Measurements from ENCODE around the gene OR51M1.
"Not testable (repeated sequence)": the region's sequence is repeated elsewhere in the genome, so short reads cannot be mapped to it uniquely, and the experiment has no call there.

Gene OR51M1

GRCh38 chr11:5348551-5349194 is 34.9 kb upstream of the OR51M1 start:
- DNase-seq (ENCODE audit: low read depth), result no peak
- H3K4me3 ChIP-seq (ENCODE audit: low read length), result no peak overlapping the region
- no peak for TF ChIP-seq CTCF (conservative IDR thresholded peaks at IDR 0.05; ENCODE audit: low read length)

GRCh38 chr11:5349550-5349949 is 34.1 kb upstream of the OR51M1 start:
- no peak for TF ChIP-seq CTCF (conservative IDR thresholded peaks at IDR 0.05; ENCODE audit: low read length)
- no peak overlapping the region for H3K4me3 ChIP-seq (ENCODE audit: low read length)
- DNase-seq (ENCODE audit: low read depth), result no peak

- no peak for DNase-seq (ENCODE audit: low read depth)
- H3K4me3 ChIP-seq (ENCODE audit: low read length), result no peak within 1 kb of the TSS
- no peak for TF ChIP-seq CTCF (conservative IDR thresholded peaks at IDR 0.05; ENCODE audit: low read length)
Measured at GRCh38 chr11:5351208-5351607, 32.4 kb upstream of the OR51M1 start, which contains the start of gene OR51B6. Gene OR51B6, plus strand, starts transcription at chr11:5351508. Its CDS starts 0 bp downstream, at chr11:5351508.

GRCh38 chr11:5356031-5356430 is 27.6 kb upstream of the OR51M1 start:
- not testable (repeated sequence) for H3K4me3 ChIP-seq (ENCODE audit: low read length); DNase-seq (ENCODE audit: low read depth)

- no peak for TF ChIP-seq CTCF (conservative IDR thresholded peaks at IDR 0.05; ENCODE audit: low read length)
- DNase-seq (ENCODE audit: low read depth), result no peak
- no peak overlapping the region for H3K4me3 ChIP-seq (ENCODE audit: low read length)
Measured at GRCh38 chr11:5362017-5362625, 21.5 kb upstream of the OR51M1 start.

GRCh38 chr11:5363679-5364078 is 19.9 kb upstream of the OR51M1 start:
- no peak for DNase-seq (ENCODE audit: low read depth)
- TF ChIP-seq CTCF (conservative IDR thresholded peaks at IDR 0.05; ENCODE audit: low read length), result no peak
- no peak overlapping the region for H3K4me3 ChIP-seq (ENCODE audit: low read length)

- DNase-seq (ENCODE audit: low read depth), result peak; percentile 94
- H3K4me3 ChIP-seq (ENCODE audit: low read length), result no peak overlapping the region
- TF ChIP-seq CTCF (conservative IDR thresholded peaks at IDR 0.05; ENCODE audit: low read length), result no peak
Measured at GRCh38 chr11:5364214-5364613, 19.4 kb upstream of the OR51M1 start.

- DNase-seq (ENCODE audit: low read depth); H3K4me3 ChIP-seq (ENCODE audit: low read length): not testable (repeated sequence)
Measured at GRCh38 chr11:5366365-5366764, 17.2 kb upstream of the OR51M1 start.

Data from AG10803 (cell line).